Tongue (tissue), 2 donors: ENCODE data around the gene TAOK2. TPM values are rescaled to one million over a fixed set of nuclear protein-coding genes. Genes with fewer than 3 reads are reported as not detected.
"Not testable (repeated sequence)": the region's sequence is repeated elsewhere in the genome, so short reads cannot be mapped to it uniquely, and the experiment has no call there.

ENCODE experiments used
- DNase-seq: peaks from one replicate; pipeline ENCODE4 v3.0.0-alpha.2; 2015
- total RNA-seq: library from RNA; depleted of rRNA; stranded (reverse); fragments of >200 nt; gene quantifications from one replicate; pipeline ENCODE4 v1.2.3, GENCODE V29; 2014

TAOK2 gene
- total RNA-seq, 1 donor from 2014 or later = 37.7 TPM

DNA sequence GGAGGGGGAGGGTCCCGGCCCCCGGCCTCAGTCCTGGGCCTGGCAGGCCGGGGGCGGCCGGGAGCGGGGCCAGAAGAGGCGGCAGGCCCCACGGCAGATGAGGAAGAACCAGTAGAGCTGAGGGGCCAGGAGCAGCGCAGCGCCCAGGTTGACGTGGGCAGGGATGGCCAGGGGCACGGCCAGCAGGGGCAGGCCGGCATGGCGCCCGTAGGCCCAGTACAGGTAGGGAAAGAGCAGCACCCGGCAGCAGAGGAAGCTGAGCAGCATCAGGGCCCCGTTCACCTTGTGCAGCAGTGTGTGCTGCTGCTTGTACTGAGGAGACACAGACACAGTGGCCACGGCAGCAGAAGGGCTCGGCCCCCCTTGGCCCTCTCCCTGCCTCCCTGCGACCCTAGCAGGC is 51.5 kb downstream of the TAOK2 start:
- DNase-seq = no peak

- DNase-seq = no peak
These were observed 51.9 kb downstream of the TAOK2 start for GRCh38 chr16:30025574-30025973.

DNA sequence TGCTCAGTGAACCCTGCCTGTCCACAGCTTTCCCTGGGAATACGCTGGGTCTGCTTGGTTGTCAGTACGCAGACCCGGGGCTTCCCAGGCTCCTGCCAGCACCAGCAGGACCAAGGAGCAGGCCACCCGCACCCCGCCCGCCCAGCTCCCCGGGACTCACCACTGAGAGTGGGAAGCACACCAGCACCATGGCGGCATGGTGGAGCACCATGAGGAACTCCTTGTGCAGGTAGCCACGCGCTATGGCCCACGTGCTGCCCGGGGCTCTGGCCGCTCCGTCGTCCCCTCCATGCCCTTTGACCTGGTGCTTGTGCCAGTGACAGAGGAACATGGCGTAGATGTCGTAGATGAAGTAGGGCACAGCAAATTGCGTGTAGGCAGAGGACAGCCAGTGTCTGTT is 52.8 kb downstream of the TAOK2 start:
- no peak for DNase-seq

GRCh38 chr16:30027588-30028437 is 54.1 kb downstream of the TAOK2 start:
- DNase-seq = no peak

DNA sequence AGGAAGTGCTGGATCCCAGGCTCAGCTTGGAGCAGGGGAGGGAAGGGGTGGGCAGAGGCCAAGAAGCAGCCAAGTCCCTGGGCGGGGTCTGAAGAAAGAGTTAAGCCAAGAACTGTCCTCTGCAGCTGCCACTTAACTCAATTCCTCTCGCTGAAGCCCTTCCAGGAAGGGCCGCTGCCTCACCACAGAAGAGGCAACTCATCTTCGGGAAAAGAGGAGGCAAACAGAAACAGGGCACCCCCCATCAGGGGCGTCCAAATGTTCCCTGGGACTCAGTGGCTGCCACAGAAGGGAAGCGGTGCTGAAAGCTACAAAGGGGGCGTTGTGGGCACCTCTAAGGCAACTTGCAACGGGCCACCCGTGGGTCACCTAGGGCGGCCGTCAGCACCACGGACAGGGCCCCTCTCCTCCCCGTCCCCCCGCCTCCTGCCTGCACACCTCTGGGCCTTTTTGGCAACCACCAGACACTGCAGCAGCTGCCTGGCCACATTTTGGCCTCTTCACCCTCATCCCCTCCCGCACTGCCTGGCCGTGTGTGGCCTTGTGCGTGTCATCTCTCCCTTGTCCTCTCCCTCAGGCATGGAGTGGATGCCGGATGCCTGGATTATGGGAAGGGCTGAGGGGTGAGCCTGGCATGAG is 54.9 kb downstream of the TAOK2 start:
- peak; percentile 79 for DNase-seq

DNA sequence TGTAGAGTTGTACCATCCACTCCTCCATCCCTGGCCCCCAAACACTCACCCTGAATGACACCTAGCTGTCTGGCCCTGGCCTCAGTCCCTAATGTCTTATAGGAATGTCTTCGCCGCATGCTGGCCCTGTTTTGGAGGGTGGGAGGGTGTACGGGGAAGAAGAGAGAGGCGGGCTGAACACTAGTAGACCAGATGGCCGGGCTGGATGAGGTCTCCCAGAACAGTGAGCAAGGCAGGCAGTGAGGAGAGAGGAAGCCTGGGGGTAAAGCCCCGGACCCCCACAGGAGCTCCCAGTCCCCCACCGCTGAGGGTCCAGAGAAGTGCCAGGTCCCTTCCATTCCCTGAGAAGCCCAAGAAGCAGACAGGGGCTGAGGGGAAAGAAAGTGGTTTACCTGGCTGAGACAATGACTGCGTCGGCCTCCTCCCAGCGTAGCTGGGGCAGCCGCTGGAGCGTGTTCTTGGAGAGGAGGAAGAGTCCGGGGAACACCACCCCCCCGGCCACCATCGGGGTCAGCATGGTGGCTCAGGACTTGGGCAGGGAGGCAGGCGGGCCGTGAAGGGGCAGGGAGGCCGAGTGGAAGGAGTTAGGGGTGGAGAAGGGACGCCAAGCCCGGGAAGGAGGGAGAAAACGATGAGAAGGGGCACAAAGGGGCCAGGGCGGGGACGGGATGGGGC is 56.5 kb downstream of the TAOK2 start:
- no peak for DNase-seq

DNA sequence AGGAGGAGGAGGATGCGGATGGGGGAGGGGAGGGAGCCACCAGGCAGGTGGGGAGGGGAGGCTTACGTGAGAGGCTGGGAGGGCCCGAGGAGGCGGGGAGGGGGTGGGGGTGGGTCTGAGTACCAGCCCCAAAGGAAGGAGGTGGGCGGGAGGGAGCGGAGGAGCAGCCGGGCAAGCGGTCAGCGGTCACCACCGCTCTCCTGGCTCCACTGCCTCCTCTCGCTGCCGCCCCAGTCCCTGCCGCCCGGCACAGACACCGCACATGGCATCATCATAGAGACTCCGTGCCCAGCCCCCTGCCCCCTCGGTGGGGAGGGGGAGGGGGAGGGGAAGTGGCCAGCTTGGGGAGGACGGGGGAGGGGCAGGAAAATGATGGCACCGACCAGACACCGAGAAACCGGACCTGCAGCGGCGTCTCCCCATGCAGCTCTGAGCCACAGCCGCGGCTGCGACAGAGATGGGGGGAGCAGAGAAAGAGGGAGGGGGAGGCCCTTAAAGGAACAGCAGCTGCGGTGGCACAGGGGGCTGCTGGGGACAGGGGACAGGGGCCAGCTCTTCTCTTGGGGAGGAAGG is 57.3 kb downstream of the TAOK2 start, which contains the start of gene TLCD3B:
TSS of gene TLCD3B (minus strand) at position 431 of the 573 bp plus-strand sequence. CDS start 744 bp downstream, outside the sequence.
- DNase-seq = no peak

DNA sequence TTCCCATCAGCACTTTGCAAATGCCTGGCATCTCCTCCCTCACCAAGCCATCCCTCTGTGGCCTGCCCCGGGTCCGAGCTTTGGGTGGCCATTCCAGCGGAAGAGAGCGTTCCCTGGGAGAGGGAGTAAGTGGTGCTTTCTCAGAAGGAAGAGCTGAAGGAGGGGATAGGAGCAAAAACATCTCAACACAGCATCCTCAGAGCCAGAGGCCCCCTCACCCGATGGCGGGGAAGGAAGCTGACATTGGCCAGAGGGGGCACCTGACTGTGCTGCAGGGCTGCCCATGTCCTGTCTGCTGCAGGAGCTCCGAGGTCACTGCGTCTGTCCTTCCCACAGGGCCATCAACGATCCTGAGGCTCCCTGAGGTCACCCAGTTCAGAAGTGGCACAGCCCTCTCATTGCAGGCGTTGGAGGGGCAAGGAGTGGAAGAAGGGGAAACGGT is 57.8 kb downstream of the TAOK2 start:
- no peak for DNase-seq

GRCh38 chr16:30032083-30032819 is 58.6 kb downstream of the TAOK2 start:
- DNase-seq = peak; percentile 77

DNA sequence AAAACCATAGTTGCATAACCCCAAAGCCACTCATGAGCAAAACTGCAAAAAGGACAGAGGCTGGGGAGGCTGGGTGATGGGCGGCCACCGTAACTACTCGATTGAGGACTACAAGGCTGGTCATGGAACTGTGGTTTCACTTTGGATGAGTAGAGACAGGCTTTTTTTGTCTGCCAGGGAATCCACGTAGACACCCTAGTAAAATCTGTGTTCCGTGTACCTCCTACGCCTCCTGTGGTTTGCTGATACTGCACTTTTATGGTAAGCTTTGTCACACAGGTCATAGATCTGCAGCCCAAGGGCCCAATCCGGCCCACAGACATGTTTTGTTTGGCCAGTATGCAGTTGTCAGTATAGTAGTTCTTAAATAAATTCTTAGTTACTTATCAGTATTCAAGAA is 59.6 kb downstream of the TAOK2 start:
- DNase-seq = no peak

DNA sequence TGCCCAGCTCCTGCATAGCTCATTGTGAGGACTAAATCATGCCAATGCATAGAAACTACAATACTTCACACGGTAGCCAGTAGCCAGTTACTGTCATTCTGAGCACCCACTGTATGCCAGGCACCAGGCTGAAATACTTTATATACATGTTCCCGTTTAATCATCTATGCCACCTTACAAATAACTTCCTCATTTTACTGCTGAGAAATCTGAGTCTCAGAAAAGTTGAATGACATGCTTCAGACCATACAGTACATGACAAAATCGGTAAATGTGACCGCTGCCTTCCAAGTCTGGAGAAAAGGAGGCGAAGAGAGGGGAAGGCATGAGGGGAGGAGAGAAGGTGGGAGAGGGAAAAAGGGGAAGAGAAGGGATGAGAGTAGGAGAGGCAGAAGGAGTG is 66.6 kb downstream of the TAOK2 start:
- no peak for DNase-seq

DNA sequence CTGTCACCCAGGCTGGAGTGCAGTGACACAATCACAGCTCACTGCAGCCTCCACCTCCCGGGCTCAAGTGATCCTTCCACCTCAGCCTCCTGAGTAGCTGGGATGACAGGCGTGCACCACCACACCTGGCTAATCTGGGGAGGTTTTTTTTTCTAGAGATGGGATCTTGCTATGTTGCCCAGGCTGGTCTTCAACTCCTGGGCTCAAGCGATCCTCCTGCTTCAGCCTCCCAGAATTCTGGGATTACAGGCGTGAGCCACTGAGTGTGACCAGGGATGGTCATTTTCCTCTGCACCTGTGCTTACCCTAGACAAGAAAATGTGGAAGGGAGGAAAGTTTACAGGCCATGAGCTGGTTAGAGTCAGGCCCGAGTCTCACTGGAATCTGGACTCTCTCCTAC is 67.0 kb downstream of the TAOK2 start:
- not testable (repeated sequence) for DNase-seq

GRCh38 chr16:30041841-30042240 is 68.2 kb downstream of the TAOK2 start:
- DNase-seq = peak; percentile 72

Other genes with a start within 250 kb of the TAOK2 start
- gene C16orf54, start 227.9 kb upstream of the TAOK2 start, total RNA-seq = 0.72 TPM
- gene ZG16, start 195.6 kb upstream of the TAOK2 start, total RNA-seq = not detected
- 43.0 TPM for gene KIF22, start 183.1 kb upstream of the TAOK2 start, total RNA-seq
- 109 TPM for gene MAZ, start 167.3 kb upstream of the TAOK2 start, total RNA-seq
- gene PRRT2, start 161.7 kb upstream of the TAOK2 start, total RNA-seq = 3.0 TPM
- gene PAGR1, start 157.7 kb upstream of the TAOK2 start, total RNA-seq = 25.5 TPM
- 54.0 TPM for gene MVP, start 153.4 kb upstream of the TAOK2 start, total RNA-seq
- gene CDIPT, start 110.6 kb upstream of the TAOK2 start, total RNA-seq = 47.5 TPM
- 4.7 TPM for gene SEZ6L2, start 74.3 kb upstream of the TAOK2 start, total RNA-seq
- 1.6 TPM for gene ASPHD1, start 73.4 kb upstream of the TAOK2 start, total RNA-seq
- 8.7 TPM for gene KCTD13, start 47.6 kb upstream of the TAOK2 start, total RNA-seq
- 28.2 TPM for gene TMEM219, start 11.8 kb upstream of the TAOK2 start, total RNA-seq
- 13.1 TPM for gene HIRIP3, start 21.7 kb downstream of the TAOK2 start, total RNA-seq
- 38.1 TPM for gene INO80E, start 22.4 kb downstream of the TAOK2 start, total RNA-seq
- gene DOC2A, start 37.2 kb downstream of the TAOK2 start, total RNA-seq = 1.0 TPM
- not detected for gene C16orf92, start 49.3 kb downstream of the TAOK2 start, total RNA-seq
- 0.82 TPM for gene TLCD3B, start 57.4 kb downstream of the TAOK2 start, total RNA-seq
- 1,849 TPM for gene ALDOA, start 91.9 kb downstream of the TAOK2 start, total RNA-seq
- gene PPP4C, start 102.1 kb downstream of the TAOK2 start, total RNA-seq = 72.4 TPM
- gene TBX6, start 118.1 kb downstream of the TAOK2 start, total RNA-seq = 1.4 TPM
- 10.4 TPM for gene YPEL3, start 122.3 kb downstream of the TAOK2 start, total RNA-seq
- 3.3 TPM for gene GDPD3, start 139.7 kb downstream of the TAOK2 start, total RNA-seq
- 18.0 TPM for gene MAPK3, start 149.4 kb downstream of the TAOK2 start, total RNA-seq
- 14.8 TPM for gene CORO1A, start 209.7 kb downstream of the TAOK2 start, total RNA-seq
- gene BOLA2B, start 219.8 kb downstream of the TAOK2 start, total RNA-seq = 40.7 TPM
- 13.7 TPM for gene SLX1A, start 220.0 kb downstream of the TAOK2 start, total RNA-seq
- 5.8 TPM for gene SULT1A3, start 225.4 kb downstream of the TAOK2 start, total RNA-seq